OCI-M2 (cell line): ENCODE results near the gene VDAC1.
"Not testable (repeated sequence)": the region's sequence is repeated elsewhere in the genome, so short reads cannot be mapped to it uniquely, and the experiment has no call there.

Experiments
- DNase-seq: peaks from one replicate; lab custom pipeline; 2025; ENCODE audit not compliant: unreplicated experiment; lab: John Stamatoyannopoulos, UW

The VDAC1 gene

GRCh38 chr5:133942614-133943474, 61.9 kb downstream of the VDAC1 start:
- DNase-seq, result no peak

GRCh38 chr5:133941456-133942196, 63.1 kb downstream of the VDAC1 start:
- DNase-seq, result no peak

GRCh38 chr5:133939668-133940067, 65.1 kb downstream of the VDAC1 start:
- DNase-seq, result no peak

- no peak for DNase-seq
Observed at GRCh38 chr5:133938929-133939328, 65.8 kb downstream of the VDAC1 start.

GRCh38 chr5:133938039-133938821, 66.5 kb downstream of the VDAC1 start:
- DNase-seq, result no peak

GRCh38 chr5:133937628-133938027, 67.1 kb downstream of the VDAC1 start:
- not testable (repeated sequence) for DNase-seq

- DNase-seq, result no peak
Observed at GRCh38 chr5:133936651-133937015, 68.1 kb downstream of the VDAC1 start.

- not testable (repeated sequence) for DNase-seq
Observed at GRCh38 chr5:133935991-133936650, 68.7 kb downstream of the VDAC1 start.

- DNase-seq, result no peak
Observed at GRCh38 chr5:133935667-133935940, 69.2 kb downstream of the VDAC1 start.

- DNase-seq, result no peak
Observed at GRCh38 chr5:133934822-133935666, 69.7 kb downstream of the VDAC1 start.

GRCh38 chr5:133934311-133934710, 70.5 kb downstream of the VDAC1 start:
- DNase-seq, result no peak

- DNase-seq, result no peak
Observed at GRCh38 chr5:133933670-133934295, 71.0 kb downstream of the VDAC1 start.

- no peak for DNase-seq
Observed at GRCh38 chr5:133933169-133933509, 71.6 kb downstream of the VDAC1 start.

GRCh38 chr5:133932441-133933168, 72.2 kb downstream of the VDAC1 start:
- DNase-seq, result peak; percentile 48

- DNase-seq, result no peak
Observed at GRCh38 chr5:133931546-133931945, 73.2 kb downstream of the VDAC1 start.

- DNase-seq, result no peak
Observed at GRCh38 chr5:133930813-133931090, 74.0 kb downstream of the VDAC1 start.

GRCh38 chr5:133930061-133930812, 74.5 kb downstream of the VDAC1 start:
- no peak for DNase-seq

- no peak for DNase-seq
Observed at GRCh38 chr5:133928587-133929393, 76.0 kb downstream of the VDAC1 start.
